IPS-20b (cell line): ENCODE data around the gene MRPL14.

Source experiments
- H3K27ac ChIP-seq: one replicate; pipeline ENCODE4 v1.5.1; 2013; ENCODE audit warnings: low read length
- H3K27me3 ChIP-seq: 2 replicates; pipeline ENCODE4 v1.6.1; 2013; ENCODE audit warnings: mild to moderate bottlenecking, low read length, inconsistent platforms; ENCODE audit not compliant: insufficient read depth
- H3K36me3 ChIP-seq: 2 replicates; pipeline ENCODE4 v1.6.1; 2013; ENCODE audit warnings: low read depth, mild to moderate bottlenecking, inconsistent platforms, low read length, moderate library complexity; ENCODE audit not compliant: insufficient read depth
- H3K4me1 ChIP-seq: 2 replicates; pipeline ENCODE4 v1.6.1; 2013; ENCODE audit warnings: mild to moderate bottlenecking, control low read depth, inconsistent platforms, low read length, moderate library complexity; ENCODE audit not compliant: insufficient read depth
- H3K4me3 ChIP-seq: 2 replicates; pipeline ENCODE4 v1.5.1; 2013; ENCODE audit warnings: mild to moderate bottlenecking, low read length, inconsistent platforms
- H3K9ac ChIP-seq: 2 replicates; pipeline ENCODE4 v1.6.1; 2013; ENCODE audit warnings: low read depth, mild to moderate bottlenecking, inconsistent platforms, low read length, moderate library complexity
- H3K9me3 ChIP-seq: 2 replicates; pipeline ENCODE4 v1.6.1; 2013; ENCODE audit warnings: mild to moderate bottlenecking, low read depth, low read length, inconsistent platforms; ENCODE audit not compliant: insufficient read depth

MRPL14 gene

DNA sequence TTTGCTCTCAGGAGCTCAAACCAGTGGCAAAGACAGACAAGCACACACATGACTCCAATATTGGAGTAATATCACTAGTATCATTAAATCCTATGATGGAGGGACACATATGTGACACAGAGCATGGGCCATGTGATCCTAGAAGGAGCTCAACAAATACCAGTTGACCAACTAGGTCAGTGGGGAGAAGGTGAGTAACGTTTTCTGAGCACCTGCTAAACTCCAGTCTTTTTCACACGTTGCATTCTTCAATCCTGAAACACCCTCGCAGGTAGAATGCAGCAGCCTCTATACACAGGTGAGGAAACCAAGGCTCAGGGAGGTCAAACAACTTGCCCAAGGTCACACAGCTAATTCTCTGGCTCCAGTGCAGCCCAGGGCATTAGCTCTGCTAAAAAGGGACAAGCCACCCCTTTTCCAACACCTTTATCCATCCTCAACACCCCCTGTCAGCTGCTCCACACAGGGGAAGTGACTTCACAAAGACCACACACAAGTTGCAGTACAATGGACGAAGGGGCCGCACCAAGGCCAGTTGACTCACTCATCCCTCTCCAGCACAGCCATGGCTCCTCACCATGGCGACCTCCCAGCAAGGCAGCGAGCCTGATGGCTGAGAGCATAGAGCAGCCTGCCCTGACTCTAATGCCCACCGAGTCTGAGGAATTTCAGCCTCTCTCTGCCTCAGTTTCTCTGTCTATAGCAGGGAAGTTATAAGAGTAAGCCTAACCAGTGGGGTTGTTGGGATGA lies 35.8 kb upstream of the MRPL14 start:
- Histone ChIP-seq H3K9me3 (no peaks in the 10 kb centered on the region), H3K36me3 (no peaks in the 10 kb centered on the region), H3K4me1 (peaks cover 4% of the 10 kb centered on the region; the same call in 1 of the 2 replicates), H3K27ac (no peak overlapping the region), H3K9ac (no peak overlapping the region), H3K4me3 (no peak overlapping the region), H3K27me3 (no peaks in the 10 kb centered on the region)

GRCh38 chr6:44161997-44162338 lies 34.7 kb upstream of the MRPL14 start:
- Histone ChIP-seq H3K9ac (no peak overlapping the region), H3K4me1 (peaks cover 5% of the 10 kb centered on the region; the same call in 1 of the 2 replicates), H3K27me3 (no peaks in the 10 kb centered on the region), H3K4me3 (no peak overlapping the region), H3K36me3 (no peaks in the 10 kb centered on the region), H3K27ac (no peak overlapping the region), H3K9me3 (no peaks in the 10 kb centered on the region)

- H3K4me3 ChIP-seq = no peak within 1 kb of the TSS
- no peaks in the 10 kb centered on the region for H3K9me3 ChIP-seq
- H3K9ac ChIP-seq = no peak within 1 kb of the TSS
- H3K36me3 ChIP-seq = no peaks in the 10 kb centered on the region
- no peaks in the 10 kb centered on the region for H3K27me3 ChIP-seq
- H3K27ac ChIP-seq = no peak within 1 kb of the TSS
- peaks cover 9% of the 10 kb centered on the region; the same call in 1 of the 2 replicates for H3K4me1 ChIP-seq
These were observed 31.5 kb upstream of the MRPL14 start, which contains the start of gene CAPN11 for GRCh38 chr6:44158770-44159228. CAPN11 (plus strand) TSS chr6:44158820; CDS start chr6:44158849, 29 bp downstream.

GRCh38 chr6:44157152-44157521 lies 29.9 kb upstream of the MRPL14 start:
- H3K4me3 ChIP-seq = no peak overlapping the region
- H3K27ac ChIP-seq = no peak overlapping the region
- no peaks in the 10 kb centered on the region for H3K27me3 ChIP-seq
- H3K9me3 ChIP-seq = no peaks in the 10 kb centered on the region
- H3K4me1 ChIP-seq = peaks cover 9% of the 10 kb centered on the region; the same call in 1 of the 2 replicates
- H3K9ac ChIP-seq = peak overlapping the region; percentile 41; the same call in 1 of the 2 replicates
- H3K36me3 ChIP-seq = 0 out of 2 replicates have a peak, but pooled peaks cover 8% of the 10 kb centered on the region

- H3K27ac ChIP-seq = no peak overlapping the region
These were observed 29.4 kb upstream of the MRPL14 start for GRCh38 chr6:44156494-44157151.

GRCh38 chr6:44154067-44154466 lies 26.8 kb upstream of the MRPL14 start:
- peaks cover 9% of the 10 kb centered on the region; the same call in 1 of the 2 replicates for H3K4me1 ChIP-seq

More at GRCh38 chr6:44156494-44157151, 29.4 kb upstream of the MRPL14 start:
- Histone ChIP-seq H3K36me3 (0 out of 2 replicates have a peak, but pooled peaks cover 8% of the 10 kb centered on the region), H3K27me3 (no peaks in the 10 kb centered on the region), H3K4me3 (no peak overlapping the region), H3K4me1 (peaks cover 9% of the 10 kb centered on the region; the same call in 1 of the 2 replicates), H3K9me3 (no peaks in the 10 kb centered on the region), H3K9ac (peak overlapping the region; percentile 41)

GRCh38 chr6:44152533-44152932 lies 25.3 kb upstream of the MRPL14 start:
- Histone ChIP-seq H3K36me3 (peaks cover 33% of the 10 kb centered on the region), H3K27me3 (no peaks in the 10 kb centered on the region), H3K9me3 (no peaks in the 10 kb centered on the region), H3K4me3 (no peak overlapping the region), H3K9ac (no peak overlapping the region), H3K4me1 (peaks cover 9% of the 10 kb centered on the region; the same call in 1 of the 2 replicates), H3K27ac (no peak overlapping the region)

More at GRCh38 chr6:44154067-44154466, 26.8 kb upstream of the MRPL14 start:
- H3K27ac ChIP-seq = no peak overlapping the region
- peaks cover 18% of the 10 kb centered on the region for H3K36me3 ChIP-seq
- H3K9ac ChIP-seq = no peak overlapping the region
- no peaks in the 10 kb centered on the region for H3K9me3 ChIP-seq
- no peak overlapping the region for H3K4me3 ChIP-seq
- no peaks in the 10 kb centered on the region for H3K27me3 ChIP-seq

GRCh38 chr6:44152109-44152461 lies 24.8 kb upstream of the MRPL14 start:
- Histone ChIP-seq H3K36me3 (peaks cover 37% of the 10 kb centered on the region), H3K9me3 (no peaks in the 10 kb centered on the region), H3K4me1 (peaks cover 8% of the 10 kb centered on the region; the same call in 1 of the 2 replicates)

DNA sequence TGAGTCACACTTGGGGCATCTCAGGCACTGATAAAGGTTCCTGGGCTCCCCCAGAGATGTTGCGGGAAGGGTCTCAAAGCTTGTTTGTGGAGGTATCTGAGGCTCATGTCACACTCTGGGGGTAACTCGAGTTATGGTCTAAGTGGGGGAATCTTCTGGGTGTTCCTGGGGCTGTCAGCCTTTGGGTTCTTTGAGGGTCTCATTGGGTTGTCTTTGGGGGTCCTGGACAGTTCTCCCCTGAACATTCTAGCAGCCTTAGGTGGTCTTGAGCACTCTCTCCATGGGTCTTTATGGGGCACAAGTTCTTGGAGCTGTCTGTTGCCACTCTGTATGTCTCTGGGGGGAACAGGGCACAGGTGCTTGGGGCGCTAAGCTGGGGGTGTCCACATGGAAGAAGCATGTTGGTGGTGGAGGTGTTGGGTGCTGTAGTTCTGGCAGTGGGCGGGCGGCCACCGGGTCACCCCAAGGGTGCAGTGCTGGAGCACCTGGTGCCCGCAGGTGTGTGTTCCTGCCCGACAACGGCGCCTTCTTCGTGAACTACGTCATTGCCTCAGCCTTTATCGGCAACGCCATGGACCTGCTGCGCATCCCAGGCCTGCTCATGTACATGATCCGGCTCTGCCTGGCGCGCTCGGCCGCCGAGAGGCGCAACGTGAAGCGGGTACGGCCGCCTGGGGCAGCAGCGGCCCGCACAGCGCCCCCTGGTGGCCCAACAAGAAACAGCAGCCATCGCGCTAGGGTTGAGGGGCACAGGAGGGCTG lies 24.3 kb upstream of the MRPL14 start:
- no peak overlapping the region for H3K9ac ChIP-seq
- no peaks in the 10 kb centered on the region for H3K9me3 ChIP-seq
- no peak overlapping the region for H3K4me3 ChIP-seq
- H3K4me1 ChIP-seq = peaks cover 3% of the 10 kb centered on the region; the same call in 1 of the 2 replicates
- H3K27me3 ChIP-seq = no peaks in the 10 kb centered on the region
- peaks cover 41% of the 10 kb centered on the region for H3K36me3 ChIP-seq
- H3K27ac ChIP-seq = no peak overlapping the region

More at GRCh38 chr6:44152109-44152461, 24.8 kb upstream of the MRPL14 start:
- H3K9ac ChIP-seq = no peak overlapping the region
- H3K27ac ChIP-seq = no peak overlapping the region
- H3K27me3 ChIP-seq = no peaks in the 10 kb centered on the region
- H3K4me3 ChIP-seq = no peak overlapping the region

DNA sequence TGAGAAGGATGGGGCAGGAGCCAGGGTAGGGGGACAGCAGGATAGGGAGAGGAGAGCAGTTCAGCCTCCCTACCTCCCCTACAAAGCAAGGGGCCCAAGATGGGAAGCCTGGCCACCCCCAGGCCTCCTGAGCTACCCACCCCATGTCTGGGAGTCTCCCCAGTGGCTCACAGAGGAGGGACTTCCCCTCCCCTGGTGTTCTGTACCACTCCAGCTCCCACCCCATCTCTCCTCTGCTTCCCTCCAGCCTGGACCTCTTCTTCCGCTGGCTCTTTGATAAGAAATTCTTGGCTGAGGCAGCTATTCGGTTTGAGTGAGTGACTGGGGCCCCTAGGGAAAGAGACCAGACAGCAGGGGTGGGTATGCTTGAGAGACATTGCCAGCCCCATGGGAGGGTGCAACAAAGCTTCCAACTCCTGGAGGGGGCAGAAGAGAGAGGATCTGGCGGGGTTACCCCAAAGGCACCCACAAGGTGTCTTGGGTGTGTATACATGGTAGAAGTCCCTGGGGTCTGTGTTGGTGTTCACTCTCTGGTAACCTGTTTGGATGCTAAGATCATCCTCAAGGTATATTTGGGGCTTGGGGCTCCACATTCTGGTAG lies 23.2 kb upstream of the MRPL14 start:
- H3K9ac ChIP-seq = no peak overlapping the region
- no peak overlapping the region for H3K27ac ChIP-seq
- no peaks in the 10 kb centered on the region; the same call in 1 of the 2 replicates for H3K4me1 ChIP-seq
- H3K4me3 ChIP-seq = no peak overlapping the region
- H3K9me3 ChIP-seq = no peaks in the 10 kb centered on the region
- peaks cover 50% of the 10 kb centered on the region for H3K36me3 ChIP-seq
- H3K27me3 ChIP-seq = no peaks in the 10 kb centered on the region

DNA sequence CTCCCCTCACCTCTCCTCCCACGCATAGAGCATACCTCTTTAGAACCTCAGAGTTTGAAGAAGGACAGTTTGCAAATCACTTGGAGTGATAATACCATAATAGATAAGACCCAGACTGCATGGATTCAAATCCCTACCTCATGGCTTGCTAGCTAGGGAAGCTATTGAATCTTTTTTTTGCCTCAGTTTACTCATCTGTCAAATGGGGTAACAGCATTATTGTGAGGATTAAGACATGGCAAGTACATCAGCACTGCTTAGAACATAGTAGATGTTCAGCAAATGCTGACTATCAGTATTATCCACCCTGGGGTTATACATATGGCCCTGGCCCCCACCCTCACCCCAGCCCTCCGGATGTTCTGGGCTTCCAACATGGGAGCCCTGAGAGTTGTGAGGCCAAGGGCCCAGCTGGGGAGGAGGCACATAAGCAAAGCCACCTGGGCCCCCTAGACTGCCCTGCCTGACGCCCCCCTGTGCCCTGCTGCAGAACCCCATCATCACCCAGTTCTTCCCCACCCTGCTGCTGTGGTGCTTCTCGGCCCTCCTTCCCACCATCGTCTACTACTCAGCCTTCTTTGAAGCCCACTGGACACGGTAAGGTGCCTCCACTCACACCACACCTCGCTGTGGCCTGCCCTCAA lies 22.2 kb upstream of the MRPL14 start:
- H3K27ac ChIP-seq = no peak overlapping the region
- no peaks in the 10 kb centered on the region for H3K9me3 ChIP-seq
- no peak overlapping the region for H3K9ac ChIP-seq
- peaks cover 51% of the 10 kb centered on the region for H3K36me3 ChIP-seq
- H3K27me3 ChIP-seq = no peaks in the 10 kb centered on the region
- no peaks in the 10 kb centered on the region for H3K4me1 ChIP-seq
- H3K4me3 ChIP-seq = no peak overlapping the region
